Measurements from ENCODE around the gene GDF15. TPM values are rescaled to one million over a fixed set of nuclear protein-coding genes. Genes with fewer than 3 reads are reported as not detected.
"Not testable (repeated sequence)": the region's sequence is repeated elsewhere in the genome, so short reads cannot be mapped to it uniquely, and the experiment has no call there.

Gene GDF15
- total and polyA plus RNA-seq, 5 donors from 2014 or later, result not detected

DNA sequence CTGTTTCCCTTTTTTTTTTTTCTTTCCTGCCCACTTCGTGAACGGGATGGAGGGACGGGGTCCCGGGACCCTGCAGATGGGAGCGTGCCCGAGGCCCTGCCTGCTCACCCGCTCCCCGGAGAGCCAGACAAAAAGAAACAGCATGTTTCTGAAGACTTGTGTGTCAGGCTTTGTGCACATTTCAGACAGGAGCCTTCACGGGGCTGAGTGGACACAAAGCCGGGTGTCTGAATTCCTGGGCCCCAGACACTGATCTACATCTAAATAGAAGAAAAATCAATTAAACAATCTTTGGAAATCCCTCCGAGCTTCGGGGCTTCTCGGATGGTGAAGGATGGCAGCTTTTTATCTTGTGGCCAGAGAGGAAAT, 41.4 kb upstream of the GDF15 start:
- Histone ChIP-seq H3K36me3 (ENCODE audit: control insufficient read depth, insufficient read depth, low read length) (peaks cover 2% of the 10 kb centered on the region), H3K4me1 (ENCODE audit: control insufficient read depth, insufficient read depth, low read length, poor library complexity, severe bottlenecking) (peaks cover 15% of the 10 kb centered on the region), H3K9me3 (ENCODE audit: control insufficient read depth in 2 of 2, low read length in 2 of 2) (no peaks in the 10 kb centered on the region), H3K27me3 (ENCODE audit: control insufficient read depth, insufficient read depth, low read length) (no peaks in the 10 kb centered on the region), H3K4me3 (ENCODE audit: low read depth, low read length) (no peak overlapping the region), H3K27ac (ENCODE audit: insufficient read depth, low read length, poor library complexity, severe bottlenecking) (no peak overlapping the region)
- no peak for ATAC-seq (ENCODE audit: low read depth in 2 of 2)
- Mint-ChIP-seq H3K36me3 (peaks cover 26% of the 10 kb centered on the region), H3K27ac (no peak overlapping the region), H3K4me1 (peaks cover 5 to 37% (median 23%) of the 10 kb centered on the region in 4 donors), H3K4me3 (no peak overlapping the region), H3K27me3 (no peaks in the 10 kb centered on the region), H3K9me3 (peaks cover 0 to 1% (median 0%) of the 10 kb centered on the region in 7 donors)
- no peak for DNase-seq

DNA sequence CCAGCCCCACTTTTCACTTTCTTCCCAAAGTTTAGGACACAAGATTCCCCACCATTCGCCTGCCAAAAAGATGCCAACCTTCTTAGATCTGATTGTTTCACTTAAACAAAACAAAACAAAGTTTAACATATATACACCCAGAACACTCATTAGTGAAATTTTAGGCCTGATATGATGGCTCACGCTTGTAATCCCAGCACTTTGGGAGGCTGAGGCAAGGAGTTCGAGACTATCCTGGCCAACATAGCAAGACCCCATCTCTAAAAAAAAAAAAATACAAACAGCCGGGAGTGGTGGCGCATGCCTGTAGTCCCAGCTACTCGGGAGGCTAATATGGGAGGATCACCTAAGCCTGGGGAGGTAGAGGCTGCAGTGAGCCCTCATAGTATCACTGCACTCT, 40.7 kb upstream of the GDF15 start:
- Mint-ChIP-seq H3K4me1 (peaks cover 5 to 30% (median 21%) of the 10 kb centered on the region in 4 donors), H3K36me3 (peaks cover 29% of the 10 kb centered on the region), H3K27ac (no peak overlapping the region), H3K9me3 (peaks cover 0 to 1% (median 0%) of the 10 kb centered on the region in 7 donors), H3K4me3 (peak overlapping the region in 1 of 4 donors; percentile 55), H3K27me3 (no peaks in the 10 kb centered on the region)
- H3K4me3 ChIP-seq (ENCODE audit: low read depth, low read length), result no peak overlapping the region
- DNase-seq (no peak), ATAC-seq (ENCODE audit: low read depth in 2 of 2) (no peak)
- peaks cover 2% of the 10 kb centered on the region for H3K36me3 ChIP-seq (ENCODE audit: control insufficient read depth, insufficient read depth, low read length)
- no peaks in the 10 kb centered on the region for H3K27me3 ChIP-seq (ENCODE audit: control insufficient read depth, insufficient read depth, low read length)
- no peaks in the 10 kb centered on the region for H3K9me3 ChIP-seq (ENCODE audit: control insufficient read depth in 2 of 2, low read length in 2 of 2)
- H3K4me1 ChIP-seq (ENCODE audit: control insufficient read depth, insufficient read depth, low read length, poor library complexity, severe bottlenecking), result peaks cover 7% of the 10 kb centered on the region
- H3K27ac ChIP-seq (ENCODE audit: insufficient read depth, low read length, poor library complexity, severe bottlenecking), result no peak overlapping the region

DNA sequence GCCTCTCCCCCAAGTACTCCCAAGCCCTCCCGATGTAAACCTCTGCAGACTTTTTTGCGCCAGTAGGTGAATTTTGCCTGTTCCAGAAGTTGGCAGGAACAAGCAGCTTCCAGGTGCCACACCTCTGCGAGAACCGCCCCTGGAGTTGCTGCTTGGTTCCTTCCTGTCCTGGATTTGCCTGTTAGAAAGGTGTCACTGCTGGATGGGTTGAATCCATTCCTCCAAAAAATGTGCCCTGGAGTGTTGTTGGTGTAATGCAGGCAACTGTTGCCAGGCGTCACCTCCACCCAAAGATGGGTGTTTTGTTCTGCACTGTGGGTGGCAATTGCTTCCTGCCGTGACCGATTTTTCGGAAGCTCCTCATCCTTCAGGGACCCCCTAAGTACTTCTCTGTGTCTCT, 39.9 kb upstream of the GDF15 start:
- ATAC-seq (ENCODE audit: low read depth in 2 of 2) (no peak), DNase-seq (no peak)
- Histone ChIP-seq H3K4me1 (ENCODE audit: control insufficient read depth, insufficient read depth, low read length, poor library complexity, severe bottlenecking) (peaks cover 3% of the 10 kb centered on the region), H3K9me3 (ENCODE audit: control insufficient read depth in 2 of 2, low read length in 2 of 2) (no peaks in the 10 kb centered on the region), H3K27me3 (ENCODE audit: control insufficient read depth, insufficient read depth, low read length) (no peaks in the 10 kb centered on the region), H3K36me3 (ENCODE audit: control insufficient read depth, insufficient read depth, low read length) (peaks cover 2% of the 10 kb centered on the region), H3K4me3 (ENCODE audit: low read depth, low read length) (no peak overlapping the region), H3K27ac (ENCODE audit: insufficient read depth, low read length, poor library complexity, severe bottlenecking) (no peak overlapping the region)
- Mint-ChIP-seq H3K4me1 (peaks cover 5 to 33% (median 20%) of the 10 kb centered on the region in 4 donors), H3K9me3 (peaks cover 0 to 1% (median 0%) of the 10 kb centered on the region in 7 donors), H3K36me3 (peaks cover 32% of the 10 kb centered on the region), H3K27me3 (no peaks in the 10 kb centered on the region), H3K27ac (peak overlapping the region in 1 of 3 donors; percentile 60), H3K4me3 (peak overlapping the region in 2 of 4 donors; percentile 5 to 55)

DNA sequence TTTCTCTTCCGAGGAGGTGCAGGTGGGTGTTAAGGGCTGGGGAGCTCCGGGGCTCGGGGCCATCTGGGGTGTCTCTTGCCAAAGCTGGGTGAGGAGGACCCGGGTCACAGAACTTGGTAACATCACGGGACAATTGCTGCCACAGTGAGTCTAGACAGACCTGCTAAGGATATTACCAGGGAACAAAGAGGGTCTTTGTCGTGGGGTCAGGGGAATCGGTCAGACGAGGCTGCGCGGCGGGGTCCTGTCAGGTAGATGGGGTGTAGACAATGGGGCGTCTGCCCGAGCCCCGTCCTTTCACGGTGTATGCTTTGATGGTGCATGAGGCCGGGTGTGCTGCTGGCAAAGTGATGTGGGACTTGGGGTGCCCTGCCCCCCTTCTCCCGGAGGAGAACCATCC, 37.8 kb upstream of the GDF15 start:
- Histone ChIP-seq H3K27ac (ENCODE audit: insufficient read depth, low read length, poor library complexity, severe bottlenecking) (no peak overlapping the region), H3K4me3 (ENCODE audit: low read depth, low read length) (no peak overlapping the region), H3K36me3 (ENCODE audit: control insufficient read depth, insufficient read depth, low read length) (peaks cover 2% of the 10 kb centered on the region), H3K27me3 (ENCODE audit: control insufficient read depth, insufficient read depth, low read length) (no peaks in the 10 kb centered on the region), H3K4me1 (ENCODE audit: control insufficient read depth, insufficient read depth, low read length, poor library complexity, severe bottlenecking) (no peaks in the 10 kb centered on the region), H3K9me3 (ENCODE audit: control insufficient read depth in 2 of 2, low read length in 2 of 2) (no peaks in the 10 kb centered on the region)
- peaks cover 28% of the 10 kb centered on the region for H3K36me3 Mint-ChIP-seq
- H3K27ac Mint-ChIP-seq, result no peak overlapping the region
- no peak overlapping the region for H3K4me3 Mint-ChIP-seq
- peaks cover 0 to 17% (median 9%) of the 10 kb centered on the region in 4 donors for H3K4me1 Mint-ChIP-seq
- no peak for DNase-seq
- ATAC-seq (ENCODE audit: low read depth in 2 of 2), result no peak
- peaks cover 0 to 1% (median 0%) of the 10 kb centered on the region in 7 donors for H3K9me3 Mint-ChIP-seq
- H3K27me3 Mint-ChIP-seq, result no peaks in the 10 kb centered on the region

DNA sequence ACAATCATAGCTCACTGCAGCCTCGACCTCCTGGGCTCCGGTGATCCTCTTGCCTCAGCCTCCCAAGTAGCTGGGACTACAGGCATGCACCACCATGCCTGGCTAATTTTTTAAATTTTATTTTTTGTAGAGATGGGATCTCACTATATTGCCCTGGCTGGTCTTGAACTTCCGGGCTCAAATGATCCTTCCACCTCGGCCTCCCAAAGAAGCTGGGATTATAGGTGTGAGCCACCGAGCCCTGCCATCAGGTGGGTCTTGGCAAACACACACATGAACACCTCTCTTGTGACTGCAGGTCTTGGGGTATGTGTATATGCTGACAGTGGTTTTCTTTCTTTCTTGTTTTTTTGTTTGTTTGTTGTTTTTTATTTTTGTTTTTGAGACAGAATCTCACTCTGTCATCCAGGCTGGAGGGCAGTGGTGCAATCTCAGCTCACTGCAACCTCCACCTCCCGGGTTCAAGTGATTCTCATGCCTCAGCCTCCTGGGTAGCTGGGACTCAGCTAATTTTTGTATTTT, 37.1 kb upstream of the GDF15 start:
- H3K36me3 Mint-ChIP-seq, result peaks cover 32% of the 10 kb centered on the region
- not testable (repeated sequence) for H3K27ac Mint-ChIP-seq; H3K36me3 ChIP-seq (ENCODE audit: control insufficient read depth, insufficient read depth, low read length); H3K27me3 Mint-ChIP-seq; H3K27ac ChIP-seq (ENCODE audit: insufficient read depth, low read length, poor library complexity, severe bottlenecking); H3K27me3 ChIP-seq (ENCODE audit: control insufficient read depth, insufficient read depth, low read length); H3K9me3 Mint-ChIP-seq; H3K4me3 ChIP-seq (ENCODE audit: low read depth, low read length); H3K9me3 ChIP-seq (ENCODE audit: control insufficient read depth in 2 of 2, low read length in 2 of 2); DNase-seq; H3K4me3 Mint-ChIP-seq; H3K4me1 ChIP-seq (ENCODE audit: control insufficient read depth, insufficient read depth, low read length, poor library complexity, severe bottlenecking); ATAC-seq (ENCODE audit: low read depth in 2 of 2)
- peaks cover 0 to 16% (median 10%) of the 10 kb centered on the region in 4 donors for H3K4me1 Mint-ChIP-seq

DNA sequence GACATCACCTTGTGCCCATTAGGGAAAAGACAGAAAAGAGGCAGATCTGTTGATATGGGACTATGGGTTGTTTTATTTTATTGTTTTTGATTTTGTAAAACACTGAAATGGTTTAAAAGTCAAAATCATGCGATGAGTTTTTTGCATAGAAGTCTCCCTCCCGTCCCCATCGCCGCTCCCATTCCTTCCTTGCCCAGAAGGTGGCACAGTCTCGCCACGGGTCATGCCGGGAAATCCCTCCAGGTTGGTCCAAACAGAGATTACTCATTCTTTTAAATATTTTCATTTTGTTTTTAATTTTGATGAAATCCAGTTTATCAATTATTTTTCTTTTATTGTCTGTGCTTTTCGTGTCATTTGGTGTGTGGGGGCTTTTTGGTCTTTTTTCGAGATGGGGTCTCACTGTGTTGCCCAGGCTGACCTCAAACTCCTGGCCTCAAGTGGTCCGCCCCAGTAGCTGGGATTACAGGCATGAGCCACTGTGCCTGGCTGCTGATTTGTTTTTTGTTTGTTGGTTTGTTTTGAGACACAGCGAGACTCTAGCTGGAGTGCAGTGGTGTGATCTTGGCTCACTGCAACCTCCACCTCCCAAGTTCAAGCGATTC, 36.3 kb upstream of the GDF15 start:
- Histone ChIP-seq H3K27me3 (ENCODE audit: control insufficient read depth, insufficient read depth, low read length) (no peaks in the 10 kb centered on the region), H3K9me3 (ENCODE audit: control insufficient read depth in 2 of 2, low read length in 2 of 2) (no peaks in the 10 kb centered on the region), H3K4me3 (ENCODE audit: low read depth, low read length) (no peak overlapping the region), H3K4me1 (ENCODE audit: control insufficient read depth, insufficient read depth, low read length, poor library complexity, severe bottlenecking) (no peaks in the 10 kb centered on the region), H3K36me3 (ENCODE audit: control insufficient read depth, insufficient read depth, low read length) (no peaks in the 10 kb centered on the region), H3K27ac (ENCODE audit: insufficient read depth, low read length, poor library complexity, severe bottlenecking) (no peak overlapping the region)
- no peaks in the 10 kb centered on the region for H3K9me3 Mint-ChIP-seq
- H3K27me3 Mint-ChIP-seq, result no peaks in the 10 kb centered on the region
- no peak overlapping the region for H3K4me3 Mint-ChIP-seq
- DNase-seq (peak in 1 of 3 donors; percentile 30), ATAC-seq (ENCODE audit: low read depth in 2 of 2) (no peak)
- H3K27ac Mint-ChIP-seq, result no peak overlapping the region
- H3K36me3 Mint-ChIP-seq, result peaks cover 28% of the 10 kb centered on the region
- H3K4me1 Mint-ChIP-seq, result peaks cover 0 to 16% (median 7%) of the 10 kb centered on the region in 4 donors

DNA sequence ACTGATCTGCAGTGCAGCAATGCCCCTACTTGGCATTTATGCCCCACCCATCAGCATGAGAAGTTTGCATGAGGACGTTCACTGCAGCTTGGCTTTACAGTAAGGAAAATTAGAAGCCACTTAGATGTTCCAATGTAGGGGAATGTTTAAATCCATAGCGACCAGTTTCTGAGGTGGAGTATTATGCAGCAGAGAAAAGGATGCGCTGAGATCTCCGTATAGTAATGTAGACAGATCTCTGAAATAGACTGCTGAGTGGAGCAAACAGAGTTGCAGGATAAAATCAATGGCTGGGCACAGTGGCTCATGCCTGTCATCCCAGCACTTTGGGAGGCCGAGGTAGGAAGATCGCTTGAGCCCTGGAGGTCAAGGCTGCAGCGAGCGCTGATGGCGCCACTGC, 35.5 kb upstream of the GDF15 start:
- Mint-ChIP-seq H3K4me1 (peaks cover 0 to 16% (median 7%) of the 10 kb centered on the region in 4 donors), H3K27ac (no peak overlapping the region), H3K9me3 (peaks cover 0 to under 1% (median 0%) of the 10 kb centered on the region in 7 donors), H3K27me3 (no peaks in the 10 kb centered on the region), H3K36me3 (peaks cover 22% of the 10 kb centered on the region), H3K4me3 (no peak overlapping the region)
- Histone ChIP-seq H3K9me3 (ENCODE audit: control insufficient read depth in 2 of 2, low read length in 2 of 2) (no peaks in the 10 kb centered on the region), H3K4me1 (ENCODE audit: control insufficient read depth, insufficient read depth, low read length, poor library complexity, severe bottlenecking) (no peaks in the 10 kb centered on the region), H3K27me3 (ENCODE audit: control insufficient read depth, insufficient read depth, low read length) (no peaks in the 10 kb centered on the region), H3K27ac (ENCODE audit: insufficient read depth, low read length, poor library complexity, severe bottlenecking) (no peak overlapping the region), H3K36me3 (ENCODE audit: control insufficient read depth, insufficient read depth, low read length) (peaks cover under 1% of the 10 kb centered on the region), H3K4me3 (ENCODE audit: low read depth, low read length) (no peak overlapping the region)
- ATAC-seq (ENCODE audit: low read depth in 2 of 2) (no peak), DNase-seq (no peak)

DNA sequence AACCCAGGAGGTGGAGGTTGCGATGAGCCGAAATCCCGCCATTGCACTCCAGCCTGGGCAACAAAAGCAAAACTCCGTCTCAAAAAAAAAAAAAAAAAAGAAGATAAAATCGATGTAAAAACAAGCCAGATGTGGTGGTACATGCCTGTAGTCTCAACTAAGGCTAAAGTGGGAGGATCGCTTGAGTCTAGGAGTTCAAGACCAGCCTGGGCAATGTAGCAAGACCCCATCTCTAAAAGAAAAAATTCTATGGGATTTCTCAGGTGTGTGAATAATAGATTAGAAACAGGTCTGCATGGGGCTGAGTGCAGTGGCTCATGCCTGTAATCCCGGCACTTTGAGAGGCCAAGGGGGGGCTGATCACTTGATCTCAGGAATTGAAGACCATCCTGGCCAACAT, 34.4 kb upstream of the GDF15 start:
- H3K27me3 ChIP-seq (ENCODE audit: control insufficient read depth, insufficient read depth, low read length), result no peaks in the 10 kb centered on the region
- DNase-seq (no peak), ATAC-seq (ENCODE audit: low read depth in 2 of 2) (no peak)
- peaks cover 9% of the 10 kb centered on the region for H3K36me3 ChIP-seq (ENCODE audit: control insufficient read depth, insufficient read depth, low read length)
- Mint-ChIP-seq H3K27me3 (no peaks in the 10 kb centered on the region), H3K36me3 (peaks cover 17% of the 10 kb centered on the region), H3K4me1 (peaks cover 0 to 10% (median 4%) of the 10 kb centered on the region in 4 donors), H3K27ac (no peak overlapping the region), H3K9me3 (peaks cover 0 to 1% (median 0%) of the 10 kb centered on the region in 7 donors), H3K4me3 (no peak overlapping the region)
- H3K4me3 ChIP-seq (ENCODE audit: low read depth, low read length), result no peak overlapping the region
- no peak overlapping the region for H3K27ac ChIP-seq (ENCODE audit: insufficient read depth, low read length, poor library complexity, severe bottlenecking)
- H3K9me3 ChIP-seq (ENCODE audit: control insufficient read depth in 2 of 2, low read length in 2 of 2), result no peaks in the 10 kb centered on the region
- H3K4me1 ChIP-seq (ENCODE audit: control insufficient read depth, insufficient read depth, low read length, poor library complexity, severe bottlenecking), result no peaks in the 10 kb centered on the region
